SU-DHL-6 (cell line): Measurements from ENCODE around the gene OR2F1.

Experiments
- CTCF ChIP-seq: fragments of 200-600 bp; sonication (generic); IDR thresholded peaks from one replicate; pipeline ENCODE4 v1.5.1; 2017; ENCODE audit warnings: antibody characterized with exemption, mild to moderate bottlenecking, low read length, moderate library complexity; ENCODE audit not compliant: insufficient read depth, poor library complexity, severe bottlenecking
- EZH2phosphoT487 ChIP-seq: fragments of 200-600 bp; sonication (generic), shearing (Covaris generic); conservative IDR thresholded peaks from 2 replicates; pipeline ENCODE4 v1.6.1; 2018; ENCODE audit warnings: mild to moderate bottlenecking, antibody characterized with exemption, low read length, moderate library complexity, mixed read lengths

- TF ChIP-seq CTCF (no peak), EZH2phosphoT487 (no peak)
Observed at GRCh38 chr7:143958781-143959180, 4.1 kb downstream of the OR2F1 start.
